Suppressor macrophage treated with lipopolysaccharide for 4 hours (primary cell): ENCODE data around the gene SORT1.
"Not testable (repeated sequence)": the region's sequence is repeated elsewhere in the genome, so short reads cannot be mapped to it uniquely, and the experiment has no call there.

Experiments used
- DNase-seq: peaks from one replicate; pipeline ENCODE4 v3.0.0-alpha.2; 2020

The SORT1 gene

DNA sequence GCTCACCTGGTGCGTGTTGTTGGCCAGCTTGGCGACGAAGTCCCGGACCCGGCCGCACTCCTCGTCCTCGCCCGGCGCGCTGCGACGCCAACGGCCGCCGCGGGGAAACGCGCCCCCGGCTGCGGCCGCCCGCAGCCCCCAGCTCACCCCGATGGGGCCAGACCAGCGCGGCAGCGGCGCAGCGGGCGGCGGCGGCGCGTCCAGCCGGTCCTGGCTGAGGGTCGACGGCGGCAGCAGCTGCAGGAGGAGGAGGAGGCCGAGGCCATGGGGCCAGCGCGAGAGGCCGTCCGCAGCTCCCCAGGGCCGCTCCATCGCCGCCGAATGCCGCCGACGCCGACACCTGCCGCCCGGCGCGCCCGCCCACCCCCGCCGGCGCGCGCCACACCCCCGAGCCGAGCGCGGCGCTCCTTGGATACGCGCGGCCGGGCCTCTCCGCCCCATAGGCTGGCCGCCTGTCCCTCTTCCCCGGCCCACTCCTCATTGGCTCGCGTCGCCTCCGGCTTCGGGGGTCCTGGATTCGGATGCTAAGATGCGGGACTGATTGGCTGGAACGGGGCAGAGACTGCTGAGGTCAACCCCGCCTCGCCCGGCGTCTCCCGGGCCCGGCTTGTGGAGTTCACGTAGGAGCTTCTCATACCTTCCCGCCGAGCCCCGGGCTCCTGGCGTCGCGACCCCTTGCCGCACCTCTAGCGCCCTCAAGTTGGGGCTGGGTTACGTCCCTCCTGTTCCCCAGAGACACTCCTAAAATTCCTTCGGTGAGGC lies at the start of gene SORT1:
Gene SORT1, minus strand, starts transcription at position 338 of the 762 bp plus-strand sequence. Its CDS starts 26 bp downstream, at position 312.
- peak; percentile 75 for DNase-seq

DNA sequence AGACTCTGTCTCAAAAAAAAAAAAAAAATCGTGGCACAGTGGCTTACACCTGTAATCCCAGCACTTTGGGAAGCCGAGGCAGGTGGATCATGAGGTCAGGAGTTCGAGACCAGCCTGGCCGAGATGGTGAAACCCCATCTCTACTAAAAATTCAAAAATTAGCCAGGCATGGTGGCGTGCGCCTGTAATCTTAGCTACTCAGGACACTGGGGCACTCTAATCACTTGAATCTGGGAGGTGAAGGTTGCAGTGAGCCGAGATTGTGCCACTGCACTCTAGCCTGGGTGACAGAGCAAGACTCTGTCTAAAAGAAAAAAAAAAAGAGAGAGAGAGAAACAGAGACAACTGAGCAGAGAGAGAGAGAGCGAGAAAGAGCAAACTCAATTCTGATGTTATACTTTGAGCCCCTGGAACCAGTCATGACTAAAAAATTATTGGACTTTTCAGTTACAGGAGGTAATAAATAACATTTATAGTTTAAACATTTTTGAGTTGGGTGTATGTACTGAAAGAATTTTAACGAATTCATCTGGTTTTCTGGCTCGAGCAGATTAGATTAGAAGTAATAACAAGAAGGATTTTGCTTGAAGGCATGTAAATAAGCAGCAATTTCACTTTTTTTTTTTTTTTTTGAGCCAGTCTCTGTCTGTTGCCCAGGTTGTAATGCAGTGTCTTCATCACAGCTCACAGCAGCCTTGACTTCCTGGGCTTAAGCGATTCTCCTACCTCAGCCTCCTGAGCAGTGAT lies 48.4 kb upstream of the SORT1 start:
- DNase-seq = not testable (repeated sequence)

DNA sequence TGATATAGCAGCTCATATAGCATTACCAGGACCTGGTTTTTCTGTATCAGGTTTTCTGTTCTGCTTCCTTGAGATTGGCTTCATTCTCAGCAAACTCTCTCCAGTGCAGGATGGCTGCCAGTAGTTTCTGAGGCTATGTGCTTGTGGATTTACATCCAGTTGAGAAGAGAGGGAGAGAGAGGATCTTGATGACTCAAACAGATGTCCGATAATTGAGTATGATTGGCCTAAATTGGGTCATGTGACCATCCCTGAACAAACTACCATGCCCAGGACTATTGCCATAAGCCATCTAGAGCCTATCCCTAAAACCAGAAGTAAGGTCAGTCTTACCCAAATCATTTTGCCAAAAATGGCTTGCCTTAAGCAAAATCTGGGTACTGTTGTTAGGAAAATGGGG lies 46.6 kb upstream of the SORT1 start:
- no peak for DNase-seq

DNA sequence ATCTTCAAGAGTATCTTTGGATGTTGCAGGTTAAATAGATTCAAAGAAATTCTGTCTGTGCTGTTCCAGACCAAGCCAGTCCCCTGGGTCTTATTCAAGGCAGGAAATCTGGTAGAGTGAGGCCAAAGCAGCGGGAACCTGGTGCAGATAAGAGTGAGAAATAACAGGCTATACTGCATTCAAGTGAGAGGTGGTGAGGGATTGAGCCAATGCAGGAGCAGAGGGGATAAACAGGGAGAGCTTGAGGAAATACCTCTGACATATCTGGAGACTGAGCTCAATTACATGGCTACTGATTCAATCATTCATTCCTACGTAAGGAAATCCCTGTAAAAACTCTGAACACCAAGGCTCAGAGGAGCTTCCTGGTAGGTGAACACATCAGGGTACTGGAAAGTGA lies 45.8 kb upstream of the SORT1 start:
- peak; percentile 28 for DNase-seq

DNA sequence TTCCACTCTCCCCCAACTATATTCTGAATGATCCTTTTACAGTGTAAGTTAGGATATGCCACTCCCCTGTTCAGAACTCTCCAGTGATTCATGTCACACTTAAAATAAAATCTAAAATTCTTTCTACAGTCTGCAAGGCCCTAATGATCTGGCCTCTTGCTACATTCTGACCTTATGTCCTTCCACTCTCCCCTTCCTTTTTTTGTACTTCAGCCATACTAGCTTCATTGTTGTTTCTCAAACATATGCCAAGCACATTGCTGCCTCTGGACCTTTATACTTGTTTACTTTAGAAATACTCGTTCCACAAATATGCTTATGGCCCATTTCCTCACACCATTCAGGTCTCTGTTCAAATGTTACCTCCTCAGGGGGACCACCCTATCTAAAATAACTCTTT lies 43.4 kb upstream of the SORT1 start:
- DNase-seq = peak; percentile 19

DNA sequence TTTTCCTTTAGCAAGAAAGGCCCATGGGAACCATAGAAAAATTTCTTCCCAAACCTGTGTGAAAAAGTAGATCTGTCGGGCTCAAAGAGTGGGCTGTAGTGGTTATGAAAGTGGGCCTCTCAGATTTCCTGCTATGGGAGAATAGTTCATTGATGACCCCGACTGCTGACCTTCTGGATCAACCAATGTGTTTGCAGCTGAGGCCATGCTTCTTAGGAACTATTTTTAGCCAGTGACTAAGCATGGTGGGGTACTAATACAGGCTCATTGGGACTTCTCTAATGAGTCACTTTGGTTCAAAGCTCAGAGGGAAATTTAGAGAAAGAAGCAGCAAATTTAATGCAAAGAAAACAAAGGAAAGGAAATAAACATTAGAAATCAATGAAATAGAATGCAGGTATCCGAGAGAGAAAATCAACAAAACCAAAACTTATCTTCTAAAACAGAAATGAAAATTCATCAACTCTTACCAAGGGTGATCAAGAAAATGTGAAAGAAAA lies 41.1 kb upstream of the SORT1 start:
- peak; percentile 88 for DNase-seq

DNA sequence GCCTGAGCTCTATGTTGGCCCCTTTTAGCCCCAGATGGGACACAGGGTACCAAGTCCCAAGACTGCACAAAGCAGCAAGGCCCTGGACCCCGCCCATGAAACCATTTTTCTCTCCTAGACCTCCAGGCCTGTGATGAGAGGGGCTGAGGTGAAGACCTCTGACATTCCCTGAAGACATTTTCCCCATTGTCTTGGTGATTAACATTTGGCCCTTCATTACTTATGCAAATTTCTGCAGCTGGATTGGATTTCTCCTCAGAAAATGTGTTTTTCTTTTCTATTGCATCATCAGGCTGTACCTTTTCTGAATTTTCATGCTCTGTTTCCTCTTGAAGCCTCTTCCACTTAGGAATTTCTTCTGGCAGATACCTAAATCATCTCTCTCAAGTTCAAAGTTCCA lies 36.8 kb upstream of the SORT1 start:
- no peak for DNase-seq

DNA sequence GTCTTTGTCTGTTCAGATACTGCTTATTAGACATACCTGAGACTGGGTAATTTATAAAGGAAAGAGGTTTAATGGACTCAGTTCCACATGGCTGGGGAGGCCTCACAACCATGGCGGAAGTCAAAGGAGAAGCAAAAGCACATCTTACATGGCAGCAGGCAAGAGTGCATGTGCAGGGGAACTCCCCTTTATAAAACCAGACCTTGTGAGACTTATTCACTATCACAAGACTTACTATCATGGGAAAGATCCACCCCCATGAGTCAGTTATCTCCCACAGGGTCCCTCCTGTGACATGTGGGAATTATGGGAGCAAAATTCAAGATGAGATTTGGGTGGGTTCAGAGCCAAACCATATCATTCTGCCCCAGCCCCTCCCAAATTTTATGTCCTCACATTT lies 35.6 kb upstream of the SORT1 start:
- peak; percentile 49 for DNase-seq

DNA sequence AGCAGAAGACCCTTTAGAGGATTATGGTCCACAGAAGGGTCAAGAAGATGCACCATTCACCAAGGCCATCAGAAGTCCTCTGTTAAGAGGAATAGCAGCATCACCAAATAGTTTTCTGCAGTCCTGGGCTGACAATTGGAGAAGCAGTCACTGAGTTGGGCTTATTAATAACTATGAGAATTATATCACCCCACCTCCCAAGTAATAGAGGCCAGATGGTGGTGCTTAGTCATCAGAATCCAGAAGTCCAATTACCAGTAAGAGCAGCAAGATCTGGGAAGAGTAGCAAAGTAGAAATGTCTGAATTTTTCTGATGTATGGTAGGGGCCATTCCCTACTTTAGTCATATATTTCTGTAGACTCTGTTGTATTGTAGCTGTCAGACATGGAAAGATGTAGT lies 34.6 kb upstream of the SORT1 start:
- DNase-seq = no peak

DNA sequence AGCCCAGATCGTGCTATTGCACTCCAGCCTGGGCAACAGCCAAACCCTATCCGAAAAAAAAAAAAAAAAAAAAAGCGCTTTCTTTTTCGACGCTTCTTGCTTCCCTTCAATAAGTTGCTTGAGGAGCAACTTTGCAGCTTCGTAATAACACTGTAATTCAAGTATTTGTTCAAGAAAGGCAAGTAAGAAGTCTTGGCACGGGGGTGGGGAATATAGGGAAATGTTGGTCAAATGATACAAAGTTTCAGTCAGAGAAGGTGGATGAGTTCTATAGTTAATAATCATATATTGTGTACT lies 29.4 kb upstream of the SORT1 start:
- DNase-seq = peak; percentile 36

DNA sequence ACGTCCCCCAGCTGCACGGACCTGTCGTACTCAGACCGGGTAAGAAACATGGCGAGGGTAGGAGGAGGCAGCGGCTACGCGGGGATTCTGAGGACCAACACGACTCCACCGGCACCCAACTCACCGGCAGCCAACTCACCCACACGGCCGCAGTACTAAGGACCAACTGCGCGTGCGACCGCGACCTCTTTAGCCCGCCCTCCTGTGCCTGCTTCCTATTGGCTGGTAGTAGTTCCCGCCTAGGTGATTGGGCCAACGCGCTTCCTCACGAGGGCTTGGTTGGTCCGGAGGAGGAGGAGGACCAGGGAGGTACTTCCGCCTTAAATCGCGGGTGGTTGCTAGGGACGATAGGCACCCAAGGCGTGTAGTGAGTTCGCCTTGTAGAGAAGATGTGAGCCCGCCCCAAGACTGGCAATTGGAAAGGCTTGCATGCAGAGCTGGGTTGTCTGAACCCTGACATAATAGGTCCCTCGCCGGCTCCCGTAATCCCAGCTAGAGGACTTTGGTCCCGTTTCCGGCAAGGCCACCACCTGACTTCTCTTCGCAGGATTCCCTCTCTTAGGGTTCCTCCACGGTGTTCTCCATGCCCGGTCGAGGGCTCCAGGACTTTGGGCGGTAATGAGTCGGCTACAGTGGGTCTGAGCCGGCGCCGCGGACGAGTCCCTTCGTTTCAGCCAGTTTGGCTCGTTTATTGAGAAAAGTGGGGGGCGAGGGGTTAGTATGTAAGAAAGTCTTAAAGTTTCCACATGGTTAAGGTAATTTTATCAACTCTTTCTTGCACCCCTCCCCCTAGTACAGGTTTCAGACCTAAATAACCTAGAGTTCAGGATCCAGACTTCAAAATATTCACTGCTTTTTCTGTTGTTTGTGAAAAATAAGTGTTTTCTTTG lies 28.8 kb upstream of the SORT1 start, which contains the start of gene PSMA5:
Gene PSMA5, minus strand, starts transcription at position 168 of the 890 bp plus-strand sequence. Its CDS starts 118 bp downstream, at position 50.
- peak; percentile 99 for DNase-seq

DNA sequence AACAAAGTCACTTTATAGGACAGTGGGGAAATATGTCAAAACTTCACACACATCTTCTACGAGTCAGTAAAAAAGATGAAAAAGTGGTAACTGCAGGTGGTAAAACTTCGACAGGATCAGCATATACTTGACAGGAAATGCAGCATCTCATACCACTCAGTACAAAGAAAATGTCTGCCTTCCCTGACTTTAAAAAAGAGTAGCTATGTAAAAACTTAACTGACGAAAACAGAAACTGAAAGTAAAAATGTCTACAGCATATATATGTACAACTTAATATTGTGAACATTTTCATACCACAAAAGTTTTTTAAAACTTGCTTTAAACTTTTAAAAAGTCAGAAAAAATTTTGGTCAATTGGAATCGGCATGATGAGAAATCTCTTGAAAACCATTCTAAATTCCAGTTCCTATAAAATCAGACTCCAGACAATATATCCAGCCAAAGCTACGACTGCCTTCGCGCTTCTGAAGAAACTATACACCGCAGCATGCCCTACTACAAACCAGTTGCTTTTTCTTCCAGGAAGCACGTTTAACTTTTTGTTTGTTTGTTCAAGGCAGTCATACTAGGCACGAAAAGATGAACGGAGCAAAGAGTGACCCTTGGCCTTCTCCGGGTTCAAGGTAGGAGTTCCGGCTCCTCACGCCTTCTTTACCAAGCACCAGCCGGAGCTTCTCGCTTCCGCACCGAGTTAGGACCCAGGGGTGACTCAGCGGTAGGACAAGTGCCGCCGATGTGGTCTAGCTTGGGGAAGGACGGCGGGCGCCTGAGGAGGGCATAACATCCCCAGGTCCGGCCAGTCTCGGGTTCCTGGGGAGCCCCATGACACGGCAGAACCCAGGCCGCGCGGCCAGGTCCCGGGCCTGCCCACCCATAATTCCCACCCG lies 27.9 kb upstream of the SORT1 start:
- DNase-seq = peak; percentile 84

DNA sequence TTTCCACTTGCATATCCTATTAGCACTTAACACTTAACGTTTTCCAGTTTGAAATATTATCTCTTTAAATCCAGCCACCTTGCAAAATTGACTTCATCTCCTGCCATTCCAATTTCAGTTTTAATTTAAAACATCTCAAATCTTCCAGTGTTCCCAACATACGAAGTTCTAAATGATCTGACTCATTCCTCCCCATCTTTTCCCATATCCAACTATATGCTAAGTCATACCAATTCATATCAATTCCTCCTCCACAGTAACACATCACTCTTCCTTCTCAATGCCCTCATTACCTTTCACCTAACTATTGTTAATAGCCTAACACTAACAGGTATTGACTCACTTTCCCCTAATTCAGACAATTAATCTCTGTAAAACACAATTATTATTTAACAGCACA lies 25.8 kb upstream of the SORT1 start:
- no peak for DNase-seq

DNA sequence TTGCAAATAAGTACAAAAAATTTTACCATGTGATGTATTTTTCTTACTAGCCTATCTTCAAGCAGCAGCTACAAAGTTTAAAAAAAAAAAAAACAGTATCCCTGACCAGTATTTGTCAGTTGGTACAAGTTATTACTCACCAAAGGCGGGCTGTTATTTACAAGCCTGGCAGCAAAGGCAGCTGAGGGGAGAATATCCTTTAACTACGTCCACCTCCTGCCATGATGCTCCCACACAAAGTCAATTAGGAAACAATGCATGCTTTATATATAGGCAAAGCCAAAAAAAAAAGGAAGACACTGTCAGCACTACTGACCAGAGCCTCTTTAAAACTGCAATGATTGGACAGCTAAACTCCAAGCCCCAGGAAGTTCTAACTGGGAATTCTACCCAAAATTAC lies 14.8 kb upstream of the SORT1 start:
- no peak for DNase-seq

DNA sequence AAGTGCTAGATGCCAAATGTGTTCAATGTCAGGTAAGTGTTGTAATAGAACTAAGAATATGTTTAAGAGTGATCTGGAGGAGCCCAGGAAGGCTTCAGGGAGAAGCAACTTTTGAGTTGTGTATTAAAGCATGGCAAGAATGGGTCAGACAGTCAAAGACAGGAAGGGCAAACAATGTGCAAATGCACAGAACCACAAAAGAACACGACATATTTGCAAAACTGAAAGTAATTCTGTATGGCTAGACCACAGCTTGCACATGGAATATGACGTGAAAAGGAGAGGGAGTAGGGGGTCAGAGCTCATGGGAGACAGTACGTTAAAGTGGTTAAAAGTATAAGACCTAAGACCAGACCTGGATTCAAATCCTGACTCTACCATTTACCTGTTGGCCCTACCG lies 7.1 kb upstream of the SORT1 start:
- no peak for DNase-seq

DNA sequence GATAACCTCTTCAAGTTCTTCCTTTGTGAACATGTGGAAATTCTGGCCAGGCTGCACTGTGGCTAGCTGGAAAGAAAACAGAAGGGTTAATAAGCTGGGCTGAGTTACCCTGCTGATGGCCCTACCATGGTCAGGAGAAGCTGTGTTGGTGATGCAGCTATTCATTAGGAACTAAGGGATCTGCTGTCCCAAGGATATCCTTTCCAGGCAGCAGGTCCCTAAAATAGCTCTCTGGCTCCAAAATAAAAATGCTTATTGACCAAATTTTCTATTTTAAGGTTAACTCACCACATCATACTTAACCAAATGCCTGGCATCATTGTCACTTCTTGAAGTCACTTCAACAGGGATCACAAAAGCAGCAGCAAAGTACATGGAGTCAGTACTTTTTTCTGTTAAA lies 4.3 kb upstream of the SORT1 start:
- DNase-seq = no peak

DNA sequence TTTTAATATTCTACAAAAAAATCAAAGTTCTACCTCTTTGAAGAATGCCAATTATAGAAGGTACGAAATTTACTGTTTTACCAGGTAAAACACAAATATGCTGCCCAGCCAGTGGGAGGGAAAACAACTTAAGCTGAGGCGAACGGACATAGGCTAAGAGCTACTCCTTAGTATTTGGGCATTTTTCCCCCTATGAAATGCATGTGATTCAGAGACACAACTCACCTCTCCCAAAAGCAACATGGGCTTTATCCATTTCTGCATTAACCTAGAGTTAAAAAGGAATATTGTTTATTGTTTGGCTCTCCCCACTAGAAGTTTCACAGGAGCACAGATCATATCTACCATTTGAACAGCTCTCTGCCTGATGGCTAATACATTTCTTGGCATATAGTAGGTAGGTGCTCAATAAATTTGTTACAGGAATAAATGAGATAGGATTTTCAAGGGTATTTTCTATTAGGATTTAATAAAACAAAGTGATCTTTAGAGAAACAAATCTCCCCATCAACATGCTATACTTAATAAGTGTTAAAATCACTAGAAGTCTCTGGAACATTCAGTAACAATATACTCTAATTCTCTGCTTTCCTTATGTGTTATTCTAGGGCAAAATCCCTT lies 2.4 kb upstream of the SORT1 start:
- no peak for DNase-seq

DNA sequence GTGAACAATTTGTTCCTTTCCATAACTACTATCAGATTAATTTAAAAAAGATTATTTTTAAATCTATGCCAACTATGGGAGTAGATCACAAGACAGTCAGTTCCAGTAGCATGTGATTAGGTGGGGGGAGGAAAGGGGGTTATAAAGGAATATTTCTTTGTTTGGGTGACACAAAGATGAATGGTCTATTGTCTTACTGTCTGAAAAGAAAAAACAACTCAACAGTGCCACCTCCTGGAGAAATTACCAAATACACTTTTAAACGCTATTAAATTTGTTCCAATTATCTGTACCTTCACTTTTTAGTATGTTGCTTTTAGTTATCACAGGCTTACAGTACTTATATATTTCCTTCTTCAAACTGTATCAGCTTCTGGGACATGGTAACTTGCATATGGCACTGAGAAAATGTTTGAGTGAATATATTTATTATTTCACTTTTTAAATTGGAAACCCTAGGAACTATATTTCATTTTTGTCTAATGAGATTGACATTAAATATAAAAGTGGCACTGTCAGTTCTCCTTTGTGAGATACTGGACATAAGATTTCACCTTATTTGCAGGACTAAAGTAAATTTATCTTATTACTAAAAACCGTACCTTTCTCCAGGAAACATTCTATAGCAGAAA lies 1.7 kb upstream of the SORT1 start:
- DNase-seq = peak; percentile 83

DNA sequence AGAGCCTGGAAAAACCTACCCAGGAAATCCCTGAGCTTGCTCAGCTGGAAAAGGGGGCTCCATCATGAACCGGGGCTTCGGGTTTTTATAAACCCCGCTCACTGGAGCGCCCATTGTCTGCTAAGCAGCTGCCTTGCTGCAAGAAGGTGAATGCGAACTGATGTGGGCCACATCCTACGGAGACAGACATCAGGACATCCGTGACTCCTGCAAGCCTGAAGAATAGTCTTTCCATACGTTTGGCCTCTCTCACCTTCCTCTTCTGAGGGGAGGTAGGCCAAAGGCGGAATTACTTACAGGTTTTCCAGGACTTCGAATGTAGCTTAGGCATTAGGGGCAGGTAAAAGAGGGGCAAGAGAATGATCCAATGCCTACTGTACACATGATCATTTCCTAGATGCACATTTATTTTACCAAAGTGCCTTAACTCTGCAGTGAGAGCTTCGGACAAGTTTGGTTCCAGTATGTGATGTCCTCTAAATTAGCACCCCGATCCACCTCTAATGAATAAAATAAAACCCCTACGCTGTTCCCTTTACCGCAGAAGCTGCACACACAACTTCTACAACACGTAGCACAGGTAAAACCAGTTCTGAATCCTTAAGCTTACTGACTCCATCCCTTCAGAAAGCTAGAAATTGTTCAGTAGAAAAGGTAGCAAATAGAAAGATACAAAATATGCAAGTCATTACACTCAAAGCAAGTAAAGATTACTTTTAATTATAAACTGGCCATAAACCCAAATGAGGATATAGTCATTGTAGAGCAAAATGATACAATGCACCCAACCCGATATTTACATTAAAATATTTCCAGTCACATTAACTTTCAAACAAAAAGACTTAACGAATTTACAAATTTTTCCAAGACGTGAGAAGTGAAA lies 866 bp upstream of the SORT1 start:
- no peak for DNase-seq
